HepG2 (cell line): ENCODE data around the gene TPRN. TPM values are rescaled to one million over a fixed set of nuclear protein-coding genes. Genes with fewer than 3 reads are reported as not detected.

ENCODE experiments used
- ATAC-seq: fragments of 200-7000 bp; cut with Tn5 transposase; 3 replicates; pipeline ENCODE4 v1.9.1; 2020; ENCODE audit warnings: mild to moderate bottlenecking, moderate library complexity
- BruUV-seq: library from RNA; stranded (reverse); fragments of 400-500 nt; replicated peaks from 2 replicates; lab custom pipeline; 2021; lab: Mats Ljungman, UMichigan
- CTCF ChIA-PET: fragments of 300-600 bp; formaldehyde crosslinking; extraction: SDS; loops from one replicate; lab custom pipeline; 2021; ENCODE audit warnings: low total read pairs, inconsistent platforms, low intra/inter-chr PET ratio; lab: Yijun Ruan, JAX
- POLR2A ChIA-PET: fragments of 350-600 bp; sonication (Branson Sonifier 250); formaldehyde crosslinking; loops from one replicate; lab custom pipeline; 2020; ENCODE audit warnings: antibody characterized with exemption, inconsistent platforms; lab: Yijun Ruan, JAX
- DNase-seq: peaks from one replicate; pipeline ENCODE4 v3.0.0-alpha.2; 2015; ENCODE audit warnings: low spot score
- FAIRE-seq: peaks from 3 replicates; lab custom pipeline; 2011; peaks lifted over from hg19 to GRCh38; lab: Jason Lieb, UNC
- H2AFZ ChIP-seq: one replicate; pipeline ENCODE4 v1.6.1; 2011; ENCODE audit warnings: low read length, inconsistent platforms
- H3K27ac ChIP-seq: fragments of 300-600 bp; 3 replicates; pipeline ENCODE4 v1.8.0; 2011; ENCODE audit warnings: mixed run types, mild to moderate bottlenecking, mixed read lengths, low read length, inconsistent platforms; ENCODE audit not compliant: insufficient read depth; ENCODE audit errors: extremely low read length
- H3K27me3 ChIP-seq, 2 experiments: fragments of 200-600 bp in 1 of 2; 2 replicates in 1 of 2; 3 replicates in 1 of 2; pipeline versions ENCODE4 v1.6.0 to v1.8.0; 2011; ENCODE audit warnings: low read length in 2 of 2, mild to moderate bottlenecking in 2 of 2, moderate library complexity in 2 of 2, inconsistent platforms in 1 of 2; ENCODE audit not compliant: insufficient read depth in 2 of 2, control insufficient read depth in 1 of 2
- H3K36me3 ChIP-seq, 2 experiments: fragments of 200-600 bp in 1 of 2; replicated peaks in 1 of 2; 2 replicates in 1 of 2; 3 replicates in 1 of 2; pipeline versions ENCODE4 v1.5.1 to v1.8.0; 2011; ENCODE audit warnings: low read length in 2 of 2, inconsistent platforms in 1 of 2; ENCODE audit not compliant: insufficient read depth in 2 of 2, control insufficient read depth in 1 of 2
- H3K4me1 ChIP-seq: 2 replicates; pipeline ENCODE4 v1.5.1; 2012; ENCODE audit warnings: low read length, inconsistent platforms; ENCODE audit not compliant: insufficient read depth
- H3K4me2 ChIP-seq: 2 replicates; pipeline ENCODE4 v1.6.0; 2011; ENCODE audit warnings: low read depth, low read length, inconsistent platforms
- H3K4me3 ChIP-seq, 3 experiments: fragments of 200-600 bp in 1 of 3; sonication (generic), shearing (Covaris generic) in 1 of 3; replicated peaks in 1 of 3; 2 replicates each; pipeline ENCODE4 v1.5.1; 2011 to 2016; ENCODE audit warnings: low read length in 3 of 3, inconsistent platforms in 2 of 3, low read depth in 2 of 3, mild to moderate bottlenecking in 2 of 3, control low read depth in 1 of 3, mixed read lengths in 1 of 3; ENCODE audit not compliant: insufficient read depth in 1 of 3
- H3K79me2 ChIP-seq: one replicate; pipeline ENCODE4 v1.6.1; 2011; ENCODE audit warnings: low read length, inconsistent platforms; ENCODE audit not compliant: insufficient read depth
- H3K9ac ChIP-seq: 2 replicates; pipeline ENCODE4 v1.6.0; 2011; ENCODE audit warnings: mild to moderate bottlenecking, low read depth, low read length, inconsistent platforms; ENCODE audit not compliant: insufficient read depth
- H3K9me3 ChIP-seq: 2 replicates; pipeline ENCODE4 v1.5.1; 2012; ENCODE audit warnings: mild to moderate bottlenecking, low read length
- H4K20me1 ChIP-seq: 2 replicates; pipeline ENCODE4 v1.6.0; 2011; ENCODE audit warnings: inconsistent platforms, mild to moderate bottlenecking, low read length, moderate library complexity; ENCODE audit not compliant: insufficient read depth
- ELF4 ChIP-seq: sonication (generic); formaldehyde crosslinking; IDR thresholded peaks from 2 replicates; pipeline ENCODE4 v1.5.0; 2020; ENCODE audit warnings: missing genetic modification reagents, mild to moderate bottlenecking, moderate library complexity, borderline replicate concordance
- FOXP1 ChIP-seq, 2 experiments: fragments of 450-650 bp in 1 of 2; IDR thresholded peaks; 2 replicates each; pipeline ENCODE4 v1.6.1; 2017 to 2018; ENCODE audit warnings: antibody characterized with exemption in 1 of 2
- SIN3B ChIP-seq: fragments of 150-350 bp; IDR thresholded peaks from 2 replicates; pipeline ENCODE4 v1.6.1; 2014; ENCODE audit warnings: low read length
- ZNF552 ChIP-seq: sonication (generic); formaldehyde crosslinking; IDR thresholded peaks from 2 replicates; pipeline ENCODE4 v1.9.0; 2022; ENCODE audit warnings: missing genetic modification reagents, mild to moderate bottlenecking, borderline replicate concordance
- WGBS: methylation state at CpG from one replicate; pipeline ENCODE4 v1.1.6; 2017; ENCODE audit warnings: low lambda C conversion rate; 5-methylcytosine and 5-hydroxymethylcytosine counted together
- in situ Hi-C: cut with HindIII; loops from 2 replicates; pipeline ENCODE4 v1.10.0; 2017; ENCODE audit warnings: low pct_unique_long_range_greater_than_20kb; ENCODE audit not compliant: extremely low pct_ligation_motif_present
- intact Hi-C: fragments of 100-400 bp; cut with micrococcal nuclease; formaldehyde crosslinking; loops from one replicate; pipeline ENCODE4 v1.10.0; 2022; ENCODE audit not compliant: unreplicated experiment
- polyA plus RNA-seq, 8 experiments: library from polyadenylated mRNA; depleted of rRNA in 3 of 8; stranded (reverse) in 7 of 8; unstranded in 1 of 8; fragments of >200 nt; fragmentation: Illumina TruSeq in 4 of 8; extraction: Trizol in 4 of 8; gene quantifications; 2 replicates each; pipeline versions ENCODE4 v1.2.1 to v1.2.3, GENCODE V29; 2011 to 2016; ENCODE audit warnings: low read depth in 4 of 8, missing spikeins in 1 of 8, mixed read lengths in 1 of 8; ENCODE audit not compliant: insufficient read depth in 1 of 8
- total RNA-seq, 5 experiments: library from RNA; depleted of rRNA; stranded (reverse); fragments of >200 nt; fragmentation: Illumina TruSeq; extraction: Trizol; gene quantifications; 2 replicates each; pipeline ENCODE4 v1.2.3, GENCODE V29; 2016; ENCODE audit warnings: low read depth in 1 of 5
- TF ChIP-seq, protein P1 (sequence below): sonication (generic); formaldehyde crosslinking; IDR thresholded peaks from 2 replicates; pipeline ENCODE4 v1.5.0; 2020; ENCODE audit warnings: mild to moderate bottlenecking, missing genetic modification reagents, moderate library complexity

The TPRN gene
- total and polyA plus RNA-seq, 2 of the 13 experiments (the other 11 are each of a cell fraction or from before 2014, with no cell fraction given), result 10.1 to 19.2 TPM

DNA sequence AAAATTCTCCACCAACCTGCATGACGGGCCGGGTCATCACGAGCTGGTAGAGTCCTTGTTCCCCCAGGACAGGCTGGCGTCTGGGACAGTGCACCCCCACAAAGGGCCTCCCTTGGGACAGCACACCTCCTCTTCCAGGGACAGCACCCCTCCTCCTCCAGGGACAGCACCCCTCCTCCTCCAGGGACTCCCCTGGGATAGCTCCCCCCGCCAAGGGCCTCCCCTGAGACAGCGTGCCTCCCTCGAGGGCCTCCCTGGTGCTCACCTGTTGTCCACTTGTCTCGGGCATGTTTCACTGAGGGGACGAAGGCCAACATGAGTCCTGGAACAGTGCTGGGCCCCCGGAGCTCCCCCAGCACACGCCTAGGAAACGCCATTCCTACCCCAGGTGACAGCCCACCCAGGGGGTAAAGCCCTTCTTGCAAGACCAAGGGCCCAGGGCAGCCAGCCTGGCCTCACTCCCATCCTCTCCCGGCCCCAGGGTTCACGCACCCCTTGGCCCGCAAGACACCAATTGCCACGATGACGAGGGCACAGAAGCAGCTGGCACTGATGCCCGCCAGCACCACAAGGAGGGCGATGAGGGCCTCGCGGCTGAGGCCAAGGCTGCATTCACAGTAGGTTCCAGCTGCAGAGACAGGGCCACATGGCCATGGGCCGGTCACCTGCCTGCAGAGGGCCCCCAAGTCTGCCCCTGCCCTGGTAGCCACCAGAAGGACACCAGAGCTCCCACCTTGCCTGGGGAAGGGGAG lies 29.2 kb downstream of the TPRN start:
- DNase-seq (no peak), ATAC-seq (no peak)
- peaks cover 7 to 52% of the 10 kb centered on the region in 2 experiments; a peak in 3 of 5 replicates for H3K27me3 ChIP-seq
- H3K27ac ChIP-seq, result no peak overlapping the region
- POLR2A ChIA-PET, result no interaction called here
- intact Hi-C loops, result loop anchor here (10.0 kb wide), 1 partner anchor 57 kb away; the partner anchor contains the start of gene DPP7
- H3K9me3 ChIP-seq, result no peaks in the 10 kb centered on the region
- no peak for TF ChIP-seq SIN3B
- TF ChIP-seq, protein P1, sequence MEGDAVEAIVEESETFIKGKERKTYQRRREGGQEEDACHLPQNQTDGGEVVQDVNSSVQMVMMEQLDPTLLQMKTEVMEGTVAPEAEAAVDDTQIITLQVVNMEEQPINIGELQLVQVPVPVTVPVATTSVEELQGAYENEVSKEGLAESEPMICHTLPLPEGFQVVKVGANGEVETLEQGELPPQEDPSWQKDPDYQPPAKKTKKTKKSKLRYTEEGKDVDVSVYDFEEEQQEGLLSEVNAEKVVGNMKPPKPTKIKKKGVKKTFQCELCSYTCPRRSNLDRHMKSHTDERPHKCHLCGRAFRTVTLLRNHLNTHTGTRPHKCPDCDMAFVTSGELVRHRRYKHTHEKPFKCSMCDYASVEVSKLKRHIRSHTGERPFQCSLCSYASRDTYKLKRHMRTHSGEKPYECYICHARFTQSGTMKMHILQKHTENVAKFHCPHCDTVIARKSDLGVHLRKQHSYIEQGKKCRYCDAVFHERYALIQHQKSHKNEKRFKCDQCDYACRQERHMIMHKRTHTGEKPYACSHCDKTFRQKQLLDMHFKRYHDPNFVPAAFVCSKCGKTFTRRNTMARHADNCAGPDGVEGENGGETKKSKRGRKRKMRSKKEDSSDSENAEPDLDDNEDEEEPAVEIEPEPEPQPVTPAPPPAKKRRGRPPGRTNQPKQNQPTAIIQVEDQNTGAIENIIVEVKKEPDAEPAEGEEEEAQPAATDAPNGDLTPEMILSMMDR (CRISPR knock-in tag), result 0 out of 2 replicates have a peak, but pooled peaks have one; percentile 16
- no peak for TF ChIP-seq ZNF552
- TF ChIP-seq, all 625 proteins: peak for 1
- Histone ChIP-seq H3K36me3 (no peaks in the 10 kb centered on the region), H3K4me1 (peaks cover 9% of the 10 kb centered on the region), H2AFZ (no peak overlapping the region), H3K79me2 (no peaks in the 10 kb centered on the region), H3K9ac (no peak overlapping the region), H3K4me3 (no peak overlapping the region), H4K20me1 (no peaks in the 10 kb centered on the region), H3K4me2 (no peak overlapping the region)
- in situ Hi-C loops, result no loop called here
- BruUV-seq, result no TSS peak
- WGBS, result 33% methylated on average over 10 of the region's 22 CpGs
- CTCF ChIA-PET, result no interaction called here
- no peak for FAIRE-seq

DNA sequence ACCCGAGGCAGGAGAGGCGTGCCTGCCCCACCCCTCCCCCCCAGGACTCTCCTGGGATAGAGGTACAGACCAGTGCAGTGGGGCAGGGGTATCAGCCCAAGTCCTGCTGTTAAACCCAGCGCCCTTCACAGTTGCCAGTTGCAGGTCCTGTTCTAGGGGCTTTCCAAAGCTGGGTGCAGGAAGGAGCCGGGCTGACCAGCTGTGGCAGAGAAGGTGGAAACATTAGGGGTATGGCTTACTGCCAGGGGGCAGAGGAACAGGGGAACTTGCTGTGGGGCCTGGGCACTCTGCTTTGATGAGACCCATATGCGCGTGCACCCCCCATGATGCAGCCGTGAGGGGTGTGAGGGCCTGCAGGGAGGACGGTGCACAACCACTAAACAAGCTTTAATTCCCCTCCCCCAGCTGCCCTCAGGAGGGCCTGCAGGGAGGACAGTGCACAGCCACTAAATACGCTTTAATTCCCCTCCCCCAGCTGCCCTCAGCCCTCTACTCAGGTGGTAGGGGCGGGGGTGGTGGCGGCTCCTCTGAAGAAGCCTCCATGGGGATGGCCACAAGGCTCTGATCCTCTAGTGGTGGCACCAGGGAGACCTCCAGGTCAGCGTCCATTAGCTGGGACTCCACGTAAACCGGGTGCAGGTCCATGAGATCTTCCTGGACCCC lies 29.9 kb downstream of the TPRN start:
- Histone ChIP-seq H3K79me2 (no peaks in the 10 kb centered on the region), H3K27ac (no peak overlapping the region), H3K4me1 (peaks cover 9% of the 10 kb centered on the region), H3K27me3 (peaks cover 9 to 59% of the 10 kb centered on the region in 2 experiments; a peak in 3 of 5 replicates), H2AFZ (no peak overlapping the region), H3K4me3 (peak overlapping the region in 1 of 3 experiments; percentile 65; a peak in 1 of 6 replicates), H3K9ac (no peak overlapping the region), H3K36me3 (no peaks in the 10 kb centered on the region), H3K9me3 (no peaks in the 10 kb centered on the region), H4K20me1 (no peaks in the 10 kb centered on the region), H3K4me2 (no peak overlapping the region; the same call in 1 of the 2 replicates)
- ATAC-seq, result no peak
- TF ChIP-seq FOXP1 (IDR thresholded peaks at IDR 0.05) (no peak), FOXP1 (CRISPR knock-in tag; IDR thresholded peaks at IDR 0.05) (no peak), ELF4 (CRISPR knock-in tag) (no peak)
- ChIA-PET POLR2A (interaction anchor here (1.7 kb wide), 1 partner anchor 19 kb away, joined by 5 read pairs; no protein-coding TSS in a partner anchor), CTCF (no interaction called here)
- in situ Hi-C loops (no loop called here), intact Hi-C loops (loop anchor here (10.0 kb wide), 1 partner anchor 56 kb away; the partner anchor contains the start of gene DPP7)
- WGBS, result 30% methylated on average over 9 of the region's 14 CpGs
- no TSS peak for BruUV-seq
- no peak for DNase-seq
- FAIRE-seq, result no peak
